ENCODE measurements around the gene APEX2. TPM values are rescaled to one million over a fixed set of nuclear protein-coding genes. Genes with fewer than 3 reads are reported as not detected.

APEX2 gene
- total RNA-seq, 2 donors from 2014 or later: 33.2 to 40.4 TPM

DNA sequence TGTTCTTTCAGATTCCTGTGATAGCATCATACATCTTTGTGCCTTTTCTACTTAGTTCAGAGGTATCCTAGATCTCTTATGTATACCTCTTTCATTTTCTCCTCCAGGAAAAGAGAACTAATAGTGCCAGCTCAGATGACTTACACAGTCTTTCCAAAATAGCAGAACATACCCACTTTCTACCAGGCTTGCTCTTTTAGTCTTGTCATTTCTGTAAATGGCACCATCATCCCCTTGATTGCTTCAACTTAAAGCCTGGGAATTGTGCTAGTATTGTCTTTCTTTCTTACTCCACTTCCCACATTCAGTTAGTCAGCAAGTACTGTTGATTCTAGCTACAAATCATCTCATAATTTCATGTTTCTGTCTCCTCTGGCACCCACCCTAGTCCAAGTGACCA, 5.1 kb downstream of the APEX2 start:
- Mint-ChIP-seq H3K27ac (no peak overlapping the region), H3K4me3 (no peak overlapping the region), H3K27me3 (ENCODE audit: insufficient read depth) (no peaks in the 10 kb centered on the region), H3K4me1 (no peaks in the 10 kb centered on the region), H3K9me3 (peaks cover 67% of the 10 kb centered on the region), H3K36me3 (ENCODE audit: low read depth) (peaks cover 51% of the 10 kb centered on the region)
- Histone ChIP-seq H3K36me3 (ENCODE audit: control insufficient read depth, insufficient read depth, low read length) (peaks cover 41% of the 10 kb centered on the region), H3K9ac (ENCODE audit: extremely low read depth, low read length, poor library complexity, severe bottlenecking) (no peak overlapping the region), H3K27me3 (ENCODE audit: control insufficient read depth, insufficient read depth, low read length, poor library complexity, severe bottlenecking) (no peaks in the 10 kb centered on the region), H3K27ac (ENCODE audit: low read depth, low read length) (no peak overlapping the region), H3K4me3 (ENCODE audit: low read length) (no peak overlapping the region), H3K9me3 (ENCODE audit: control insufficient read depth, low read length) (no peaks in the 10 kb centered on the region), H3K4me1 (ENCODE audit: control insufficient read depth, insufficient read depth, low read length) (no peaks in the 10 kb centered on the region)
- no peak for DNase-seq
- TF ChIP-seq, protein P1, sequence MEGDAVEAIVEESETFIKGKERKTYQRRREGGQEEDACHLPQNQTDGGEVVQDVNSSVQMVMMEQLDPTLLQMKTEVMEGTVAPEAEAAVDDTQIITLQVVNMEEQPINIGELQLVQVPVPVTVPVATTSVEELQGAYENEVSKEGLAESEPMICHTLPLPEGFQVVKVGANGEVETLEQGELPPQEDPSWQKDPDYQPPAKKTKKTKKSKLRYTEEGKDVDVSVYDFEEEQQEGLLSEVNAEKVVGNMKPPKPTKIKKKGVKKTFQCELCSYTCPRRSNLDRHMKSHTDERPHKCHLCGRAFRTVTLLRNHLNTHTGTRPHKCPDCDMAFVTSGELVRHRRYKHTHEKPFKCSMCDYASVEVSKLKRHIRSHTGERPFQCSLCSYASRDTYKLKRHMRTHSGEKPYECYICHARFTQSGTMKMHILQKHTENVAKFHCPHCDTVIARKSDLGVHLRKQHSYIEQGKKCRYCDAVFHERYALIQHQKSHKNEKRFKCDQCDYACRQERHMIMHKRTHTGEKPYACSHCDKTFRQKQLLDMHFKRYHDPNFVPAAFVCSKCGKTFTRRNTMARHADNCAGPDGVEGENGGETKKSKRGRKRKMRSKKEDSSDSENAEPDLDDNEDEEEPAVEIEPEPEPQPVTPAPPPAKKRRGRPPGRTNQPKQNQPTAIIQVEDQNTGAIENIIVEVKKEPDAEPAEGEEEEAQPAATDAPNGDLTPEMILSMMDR (conservative IDR thresholded peaks at IDR 0.05): no peak

DNA sequence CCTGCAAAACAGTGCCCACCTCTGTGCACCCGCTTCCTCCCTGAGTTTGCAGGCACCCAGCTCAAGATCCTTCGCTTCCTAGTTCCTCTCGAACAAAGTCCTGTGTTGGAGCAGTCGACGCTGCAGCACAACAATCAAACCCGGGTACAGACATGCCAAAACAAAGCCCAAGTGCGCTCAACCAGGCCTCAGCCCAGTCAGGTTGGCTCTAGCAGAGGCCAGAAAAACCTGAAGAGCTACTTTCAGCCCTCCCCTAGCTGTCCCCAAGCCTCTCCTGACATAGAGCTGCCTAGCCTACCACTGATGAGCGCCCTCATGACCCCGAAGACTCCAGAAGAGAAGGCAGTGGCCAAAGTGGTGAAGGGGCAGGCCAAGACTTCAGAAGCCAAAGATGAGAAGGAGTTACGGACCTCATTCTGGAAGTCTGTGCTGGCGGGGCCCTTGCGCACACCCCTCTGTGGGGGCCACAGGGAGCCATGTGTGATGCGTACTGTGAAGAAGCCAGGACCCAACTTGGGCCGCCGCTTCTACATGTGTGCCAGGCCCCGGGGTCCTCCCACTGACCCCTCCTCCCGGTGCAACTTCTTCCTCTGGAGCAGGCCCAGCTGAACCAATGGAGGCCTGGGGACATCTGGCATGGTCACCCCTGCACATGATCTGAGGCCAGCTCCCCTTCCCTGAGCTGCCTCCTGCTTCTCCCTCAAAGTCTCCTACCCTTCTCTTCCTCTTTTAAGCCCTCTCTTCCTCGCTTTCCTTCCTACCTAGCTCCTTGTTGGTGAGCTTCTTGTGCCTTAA, 6.9 kb downstream of the APEX2 start:
- no peak for DNase-seq
- H3K27ac Mint-ChIP-seq: no peak overlapping the region
- no peak overlapping the region for H3K4me3 ChIP-seq (ENCODE audit: low read length)

DNA sequence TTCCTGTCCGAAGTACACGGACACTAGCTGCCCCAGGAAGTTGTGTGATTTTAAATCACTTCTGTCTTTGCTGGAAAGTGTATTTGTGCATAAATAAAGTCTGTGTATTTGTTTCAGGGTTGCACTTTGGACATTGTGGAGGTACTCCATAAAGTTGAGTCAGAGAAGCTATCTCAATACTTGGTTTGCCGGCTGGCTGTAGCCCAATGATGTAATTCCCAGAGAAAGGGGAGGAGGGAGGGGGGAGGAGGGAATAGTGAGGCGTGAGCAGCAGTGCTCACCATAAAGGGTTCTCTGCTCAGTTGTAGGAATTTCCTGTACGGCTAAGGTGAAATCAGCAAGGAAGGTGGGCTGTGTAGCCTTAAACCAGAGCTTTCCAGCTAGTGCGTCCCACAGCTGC, 7.5 kb downstream of the APEX2 start:
- Histone ChIP-seq H3K27ac (ENCODE audit: low read depth, low read length) (no peak overlapping the region), H3K9me3 (ENCODE audit: control insufficient read depth, low read length) (no peaks in the 10 kb centered on the region), H3K36me3 (ENCODE audit: control insufficient read depth, insufficient read depth, low read length) (peaks cover 32% of the 10 kb centered on the region), H3K27me3 (ENCODE audit: control insufficient read depth, insufficient read depth, low read length, poor library complexity, severe bottlenecking) (no peaks in the 10 kb centered on the region), H3K4me3 (ENCODE audit: low read length) (no peak overlapping the region), H3K4me1 (ENCODE audit: control insufficient read depth, insufficient read depth, low read length) (no peaks in the 10 kb centered on the region), H3K9ac (ENCODE audit: extremely low read depth, low read length, poor library complexity, severe bottlenecking) (no peak overlapping the region)
- DNase-seq: no peak
- Mint-ChIP-seq H3K27me3 (ENCODE audit: insufficient read depth) (no peaks in the 10 kb centered on the region), H3K36me3 (ENCODE audit: low read depth) (peaks cover 41% of the 10 kb centered on the region), H3K4me3 (no peak overlapping the region), H3K27ac (no peak overlapping the region), H3K4me1 (no peaks in the 10 kb centered on the region), H3K9me3 (peaks cover 50% of the 10 kb centered on the region)
- WGBS, 2 experiments (ENCODE audit: insufficient coverage in 1 of 2, insufficient read length in 1 of 2): 96 to 100% methylated on average over 2 to 6 of the region's 6 CpGs
- TF ChIP-seq, protein P1 (conservative IDR thresholded peaks at IDR 0.05): no peak

More for the DNA sequence above, 6.9 kb downstream of the APEX2 start:
- Histone ChIP-seq H3K36me3 (ENCODE audit: control insufficient read depth, insufficient read depth, low read length) (peaks cover 37% of the 10 kb centered on the region), H3K9ac (ENCODE audit: extremely low read depth, low read length, poor library complexity, severe bottlenecking) (no peak overlapping the region), H3K4me1 (ENCODE audit: control insufficient read depth, insufficient read depth, low read length) (no peaks in the 10 kb centered on the region), H3K27ac (ENCODE audit: low read depth, low read length) (no peak overlapping the region), H3K27me3 (ENCODE audit: control insufficient read depth, insufficient read depth, low read length, poor library complexity, severe bottlenecking) (no peaks in the 10 kb centered on the region), H3K9me3 (ENCODE audit: control insufficient read depth, low read length) (no peaks in the 10 kb centered on the region)
- 96% methylated on average over 5 to 18 of the region's 18 CpGs for WGBS, 2 experiments (ENCODE audit: insufficient coverage in 1 of 2, insufficient read length in 1 of 2)
- TF ChIP-seq, protein P1 (conservative IDR thresholded peaks at IDR 0.05): no peak
- no peak overlapping the region for H3K4me3 Mint-ChIP-seq
- peaks cover 48% of the 10 kb centered on the region for H3K36me3 Mint-ChIP-seq (ENCODE audit: low read depth)
- H3K9me3 Mint-ChIP-seq: peaks cover 52% of the 10 kb centered on the region
- H3K27me3 Mint-ChIP-seq (ENCODE audit: insufficient read depth): no peaks in the 10 kb centered on the region
- no peaks in the 10 kb centered on the region for H3K4me1 Mint-ChIP-seq

Measured in endodermal cell (in vitro differentiated cells).